GM23248 (cell line): ENCODE measurements around the gene C1R. TPM values are rescaled to one million over a fixed set of nuclear protein-coding genes. Genes with fewer than 3 reads are reported as not detected.

Experiments used
- DNase-seq: peaks from one replicate; pipeline ENCODE4 v3.0.0-alpha.2; 2015
- H2AFZ ChIP-seq: fragments of 200-600 bp; sonication (generic); 2 replicates; pipeline ENCODE4 v1.6.1; 2016; ENCODE audit warnings: antibody characterized with exemption
- H3F3A ChIP-seq: fragments of 200-600 bp; sonication (generic); 2 replicates; pipeline ENCODE4 v1.6.1; 2016; ENCODE audit warnings: mild to moderate bottlenecking, antibody characterized with exemption, mixed run types; ENCODE audit not compliant: insufficient read depth
- H3K27ac ChIP-seq: fragments of 200-600 bp; sonication (generic); 2 replicates; pipeline ENCODE4 v1.5.1; 2016; ENCODE audit warnings: mild to moderate bottlenecking
- H3K27me3 ChIP-seq: fragments of 200-600 bp; sonication (generic); replicated peaks from 2 replicates; pipeline ENCODE4 v1.6.1; 2016; ENCODE audit warnings: mild to moderate bottlenecking; ENCODE audit not compliant: insufficient read depth
- H3K36me3 ChIP-seq: fragments of 200-600 bp; sonication (generic); 2 replicates; pipeline ENCODE4 v1.6.1; 2016; ENCODE audit warnings: low read depth, mild to moderate bottlenecking
- H3K4me1 ChIP-seq: fragments of 200-600 bp; sonication (generic); 2 replicates; pipeline ENCODE4 v1.6.1; 2016; ENCODE audit warnings: mild to moderate bottlenecking; ENCODE audit not compliant: insufficient read depth
- H3K4me2 ChIP-seq: fragments of 200-600 bp; sonication (generic); one replicate; pipeline ENCODE4 v1.6.1; 2016; ENCODE audit warnings: mild to moderate bottlenecking; ENCODE audit not compliant: unreplicated experiment
- H3K4me3 ChIP-seq: fragments of 200-600 bp; sonication (generic); 2 replicates; pipeline ENCODE4 v1.5.1; 2016; ENCODE audit warnings: mild to moderate bottlenecking
- H3K79me2 ChIP-seq: fragments of 200-600 bp; sonication (generic); 2 replicates; pipeline ENCODE4 v1.6.1; 2016; ENCODE audit warnings: mild to moderate bottlenecking; ENCODE audit not compliant: insufficient read depth
- H3K9ac ChIP-seq: fragments of 200-600 bp; sonication (generic); 2 replicates; pipeline ENCODE4 v1.6.1; 2016; ENCODE audit warnings: mild to moderate bottlenecking
- H3K9me2 ChIP-seq: fragments of 200-600 bp; sonication (generic); 2 replicates; pipeline ENCODE4 v1.6.1; 2016; ENCODE audit warnings: mixed run types, mild to moderate bottlenecking, moderate library complexity; ENCODE audit not compliant: insufficient read depth
- H3K9me3 ChIP-seq: fragments of 200-600 bp; sonication (generic); one replicate; pipeline ENCODE4 v1.6.1; 2017; ENCODE audit warnings: low read depth
- H4K20me1 ChIP-seq: fragments of 200-600 bp; sonication (generic); 2 replicates; pipeline ENCODE4 v1.6.0; 2016; ENCODE audit not compliant: insufficient read depth
- EZH2 ChIP-seq: fragments of 200-600 bp; sonication (generic); IDR thresholded peaks from 2 replicates; pipeline ENCODE4 v1.6.1; 2018; ENCODE audit warnings: antibody characterized with exemption, mild to moderate bottlenecking; ENCODE audit not compliant: insufficient read depth, poor library complexity, severe bottlenecking
- EZH2phosphoT487 ChIP-seq: fragments of 200-600 bp; sonication (generic); IDR thresholded peaks from 2 replicates; pipeline ENCODE4 v1.6.1; 2018; ENCODE audit warnings: antibody characterized with exemption, moderate library complexity, mild to moderate bottlenecking, low read depth; ENCODE audit not compliant: insufficient read depth
- WGBS, 2 experiments: methylation state at CpG; one replicate each; pipeline ENCODE4 v1.1.6; 2015 to 2017; ENCODE audit warnings: low lambda C conversion rate in 2 of 2, low coverage in 1 of 2; ENCODE audit errors: missing lambda C conversion rate in 2 of 2; 5-methylcytosine and 5-hydroxymethylcytosine counted together
- in situ Hi-C: fragments of 300-500 bp; cut with MboI; formaldehyde crosslinking; loops from 2 replicates; pipeline ENCODE4 v1.15.0; 2020
- polyA plus RNA-seq: library from polyadenylated mRNA; unstranded; fragments of >200 nt; fragmentation: Nextera tagmentation; extraction: Ambion mirVana; gene quantifications from 2 replicates; pipeline ENCODE4 v1.2.1, GENCODE V29; 2016
- total RNA-seq: library from RNA; depleted of rRNA; stranded (reverse); fragments of >200 nt; shearing (Covaris generic); gene quantifications from 2 replicates; pipeline ENCODE4 v1.2.3, GENCODE V29; 2014

C1R gene
- total and polyA plus RNA-seq, 2 experiments from 2014 or later: 51.1 to 75.0 TPM

DNA sequence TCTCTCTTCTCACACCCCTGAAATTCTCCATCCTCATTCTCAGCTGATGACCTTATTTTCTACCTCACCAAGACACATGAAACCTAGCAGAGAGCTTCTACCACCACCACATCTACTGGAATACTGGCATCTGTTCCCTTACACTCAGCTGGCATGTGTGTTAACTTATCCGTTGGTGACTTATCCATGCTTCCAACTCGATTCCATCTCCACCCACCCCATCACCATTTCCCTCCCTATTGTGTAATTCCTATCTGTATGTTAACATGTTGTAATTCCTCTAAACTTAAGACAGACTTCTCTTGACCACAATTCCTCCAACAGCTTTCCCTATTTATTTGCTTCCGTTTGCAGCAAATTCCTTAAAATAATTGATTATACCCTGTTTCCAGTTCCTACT is 16.3 kb downstream of the C1R start:
- Histone ChIP-seq H3K9ac (no peak overlapping the region), H2AFZ (no peak overlapping the region), H3K4me3 (no peak overlapping the region), H3K9me3 (no peaks in the 10 kb centered on the region), H4K20me1 (no peaks in the 10 kb centered on the region), H3K4me1 (peaks cover 30% of the 10 kb centered on the region), H3K9me2 (no peaks in the 10 kb centered on the region), H3K36me3 (no peaks in the 10 kb centered on the region), H3F3A (peaks cover 33% of the 10 kb centered on the region), H3K4me2 (peak overlapping the region; percentile 8), H3K27ac (peak overlapping the region; percentile 11; the same call in 1 of the 2 replicates), H3K27me3 (no peaks in the 10 kb centered on the region), H3K79me2 (no peaks in the 10 kb centered on the region)
- TF ChIP-seq EZH2phosphoT487: no peak
- no peak for TF ChIP-seq EZH2
- in situ Hi-C loops: no loop called here
- peak; percentile 86 for DNase-seq
- WGBS, 2 experiments: 5 to 14% methylated on average over 3 of the region's 3 CpGs

DNA sequence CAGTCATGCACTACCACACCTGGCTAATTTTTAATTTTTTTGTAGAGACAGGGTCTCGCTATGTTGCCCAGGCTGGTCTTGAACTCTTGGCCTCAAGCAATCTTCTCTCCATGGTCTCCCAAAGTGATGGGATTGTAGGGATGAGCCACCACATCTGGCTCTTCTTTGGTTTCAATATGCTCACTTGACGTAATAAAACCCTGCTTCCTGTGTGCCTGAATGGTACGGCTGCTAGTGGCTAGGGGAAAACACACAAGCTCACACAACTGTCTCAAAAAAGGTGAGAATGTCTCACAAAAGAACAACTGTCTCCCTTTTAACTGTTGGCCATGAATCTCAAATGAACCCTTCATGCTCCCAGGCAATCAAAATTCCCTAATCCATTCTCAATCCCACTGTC is 16.7 kb downstream of the C1R start:
- Histone ChIP-seq H3K4me1 (peaks cover 30% of the 10 kb centered on the region), H4K20me1 (no peaks in the 10 kb centered on the region), H3K79me2 (no peaks in the 10 kb centered on the region), H2AFZ (no peak overlapping the region), H3K9me3 (no peaks in the 10 kb centered on the region), H3K9me2 (no peaks in the 10 kb centered on the region), H3K4me2 (peak overlapping the region; percentile 8), H3K36me3 (no peaks in the 10 kb centered on the region), H3K9ac (no peak overlapping the region), H3K4me3 (no peak overlapping the region), H3K27ac (no peak overlapping the region; the same call in 1 of the 2 replicates), H3K27me3 (no peaks in the 10 kb centered on the region), H3F3A (peaks cover 29% of the 10 kb centered on the region)
- no peak for TF ChIP-seq EZH2phosphoT487
- TF ChIP-seq EZH2: no peak
- 97% methylated on average over 3 of the region's 3 CpGs for WGBS, 2 experiments
- DNase-seq: no peak
- in situ Hi-C loops: no loop called here

DNA sequence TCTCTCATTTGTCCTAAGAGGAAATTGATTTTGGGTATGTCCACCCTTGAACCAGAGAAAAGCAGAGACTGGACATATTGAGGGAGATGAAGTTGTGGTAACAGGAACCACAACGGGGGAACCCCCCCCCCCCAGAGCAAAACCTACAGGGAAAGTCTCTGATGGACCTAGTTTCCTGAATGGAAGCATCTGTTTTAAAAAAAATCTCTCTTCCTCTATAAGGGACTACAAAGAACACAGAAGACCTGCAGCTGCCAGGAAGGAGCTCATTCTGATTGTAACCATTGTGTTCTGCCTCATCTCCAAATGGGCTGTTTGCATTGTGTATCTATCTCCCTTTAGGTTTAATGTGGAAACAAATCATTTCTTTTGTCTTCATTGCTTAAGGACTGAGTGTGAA is 18.3 kb downstream of the C1R start:
- H3K4me2 ChIP-seq: no peak overlapping the region
- H3K4me3 ChIP-seq: no peak overlapping the region
- no peaks in the 10 kb centered on the region for H3K9me3 ChIP-seq
- peaks cover 17% of the 10 kb centered on the region; the same call in 1 of the 2 replicates for H3F3A ChIP-seq
- H3K27ac ChIP-seq: no peak overlapping the region
- in situ Hi-C loops: no loop called here
- no peaks in the 10 kb centered on the region for H4K20me1 ChIP-seq
- no peak for TF ChIP-seq EZH2phosphoT487
- no peak for TF ChIP-seq EZH2
- WGBS, 2 experiments: 0 to 14% methylated on average over 1 of the region's 1 CpG
- no peak overlapping the region for H2AFZ ChIP-seq
- peaks cover 20% of the 10 kb centered on the region for H3K4me1 ChIP-seq
- H3K9ac ChIP-seq: no peak overlapping the region
- no peak for DNase-seq
- no peaks in the 10 kb centered on the region for H3K9me2 ChIP-seq
- no peaks in the 10 kb centered on the region for H3K79me2 ChIP-seq
- no peaks in the 10 kb centered on the region for H3K27me3 ChIP-seq
- H3K36me3 ChIP-seq: no peaks in the 10 kb centered on the region

DNA sequence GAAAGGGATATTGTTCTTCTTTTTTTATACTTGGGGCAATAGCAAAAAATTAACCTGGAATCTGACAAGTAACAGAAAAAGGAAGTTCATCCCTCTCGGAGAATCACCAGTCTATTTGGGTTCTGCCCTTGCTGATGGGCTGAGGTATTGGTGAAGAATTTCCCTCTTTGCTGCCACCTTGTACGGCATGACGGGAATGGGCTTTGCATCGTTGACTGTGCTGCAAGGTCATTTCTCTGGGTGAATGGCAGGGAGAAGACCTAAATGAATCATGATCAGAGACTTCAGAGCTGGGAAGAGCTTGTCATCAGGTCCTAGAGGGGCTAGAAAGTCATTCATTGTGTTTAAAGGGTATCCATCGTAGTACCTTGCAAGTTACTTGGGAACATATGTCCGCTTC is 19.7 kb downstream of the C1R start:
- H3K4me1 ChIP-seq: peaks cover 13% of the 10 kb centered on the region
- no peak overlapping the region for H3K9ac ChIP-seq
- in situ Hi-C loops: no loop called here
- WGBS, 2 experiments: 82 to 86% methylated on average over 6 of the region's 6 CpGs
- H3K9me3 ChIP-seq: no peaks in the 10 kb centered on the region
- H3K36me3 ChIP-seq: no peaks in the 10 kb centered on the region; the same call in 1 of the 2 replicates
- H3K9me2 ChIP-seq: no peaks in the 10 kb centered on the region
- H3K4me3 ChIP-seq: no peak overlapping the region
- H3K79me2 ChIP-seq: no peaks in the 10 kb centered on the region
- no peak overlapping the region for H3K27ac ChIP-seq
- H4K20me1 ChIP-seq: no peaks in the 10 kb centered on the region
- no peak overlapping the region for H2AFZ ChIP-seq
- TF ChIP-seq EZH2: no peak
- no peak for TF ChIP-seq EZH2phosphoT487
- no peaks in the 10 kb centered on the region for H3K27me3 ChIP-seq
- DNase-seq: no peak
- peaks cover 17% of the 10 kb centered on the region; the same call in 1 of the 2 replicates for H3F3A ChIP-seq
- H3K4me2 ChIP-seq: no peak overlapping the region

DNA sequence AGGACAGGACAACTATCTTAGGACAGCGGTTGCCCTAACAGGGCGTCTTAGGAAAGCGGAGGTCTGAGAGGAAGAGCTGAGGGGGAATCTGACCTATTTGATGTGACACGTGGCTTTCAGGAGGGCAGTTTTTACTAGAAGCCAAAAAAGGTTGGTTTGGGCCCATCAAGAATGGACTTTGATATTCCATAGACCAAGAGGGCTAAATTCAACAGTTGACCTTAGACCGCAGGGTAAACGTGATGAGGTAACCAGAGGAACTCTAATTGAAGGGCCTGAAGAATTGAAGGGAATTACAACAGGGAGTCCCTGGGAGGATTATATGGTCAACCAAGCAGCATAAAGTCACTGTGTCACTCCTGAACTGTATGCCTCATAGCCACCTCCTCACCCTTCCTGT is 20.2 kb downstream of the C1R start:
- H3K79me2 ChIP-seq: no peaks in the 10 kb centered on the region
- WGBS, 2 experiments: 81 to 83% methylated on average over 6 of the region's 6 CpGs

More for the DNA sequence above, 20.2 kb downstream of the C1R start:
- Histone ChIP-seq H3F3A (peaks cover 16% of the 10 kb centered on the region; the same call in 1 of the 2 replicates), H3K9ac (no peak overlapping the region), H4K20me1 (no peaks in the 10 kb centered on the region), H3K4me1 (peaks cover 13% of the 10 kb centered on the region), H3K9me2 (no peaks in the 10 kb centered on the region), H3K4me2 (no peak overlapping the region), H3K4me3 (no peak overlapping the region), H3K27me3 (no peaks in the 10 kb centered on the region), H3K9me3 (no peaks in the 10 kb centered on the region), H3K27ac (no peak overlapping the region), H2AFZ (no peak overlapping the region), H3K36me3 (no peaks in the 10 kb centered on the region; the same call in 1 of the 2 replicates)
- in situ Hi-C loops: no loop called here
- no peak for TF ChIP-seq EZH2phosphoT487
- TF ChIP-seq EZH2: no peak
- DNase-seq: no peak
